SU-DHL-6 (cell line): ENCODE data around the gene PLOD2.

ENCODE experiments used
- H2AFZ ChIP-seq: fragments of 200-600 bp; sonication (generic); 2 replicates; pipeline ENCODE4 v1.6.1; 2014; ENCODE audit warnings: low read depth, mild to moderate bottlenecking, moderate library complexity, mixed read lengths, antibody characterized with exemption, low read length; ENCODE audit not compliant: severe bottlenecking
- H3F3A ChIP-seq: fragments of 200-600 bp; shearing (Covaris generic); 2 replicates; pipeline ENCODE4 v1.6.0; 2016; ENCODE audit warnings: antibody characterized with exemption, mild to moderate bottlenecking; ENCODE audit not compliant: insufficient read depth
- H3K27ac ChIP-seq: fragments of 200-600 bp; sonication (generic); 2 replicates; pipeline ENCODE4 v1.5.1; 2016; ENCODE audit warnings: low read depth, mild to moderate bottlenecking, low read length, moderate library complexity, mixed read lengths
- H3K27me3 ChIP-seq: fragments of 200-600 bp; sonication (generic), shearing (Covaris generic); 2 replicates; pipeline ENCODE4 v1.6.0; 2014; ENCODE audit warnings: mild to moderate bottlenecking, low read length
- H3K36me3 ChIP-seq: fragments of 200-600 bp; sonication (generic); 2 replicates; pipeline ENCODE4 v1.6.1; 2014; ENCODE audit warnings: mild to moderate bottlenecking, low read length, mixed read lengths
- H3K4me2 ChIP-seq: fragments of 300-600, 200-600 bp; shearing (Covaris generic), sonication (generic); 2 replicates; pipeline ENCODE4 v1.6.0; 2014; ENCODE audit warnings: low read length, low read depth, mild to moderate bottlenecking; ENCODE audit not compliant: poor library complexity, severe bottlenecking
- H3K4me3 ChIP-seq: fragments of 200-600 bp; sonication (generic); 2 replicates; pipeline ENCODE4 v1.5.1; 2014; ENCODE audit warnings: antibody characterized with exemption, low read length, mild to moderate bottlenecking, mixed read lengths; ENCODE audit not compliant: insufficient read depth, poor library complexity, severe bottlenecking
- H3K79me2 ChIP-seq: fragments of 200-600 bp; sonication (generic); 2 replicates; pipeline ENCODE4 v1.6.1; 2014; ENCODE audit warnings: mild to moderate bottlenecking, low read length, moderate library complexity; ENCODE audit not compliant: insufficient read depth
- H3K9ac ChIP-seq: fragments of 200-600 bp; sonication (generic); 2 replicates; pipeline ENCODE4 v1.7.0; 2014; ENCODE audit warnings: mild to moderate bottlenecking, low read length
- H3K9me2 ChIP-seq: fragments of 200-600 bp; sonication (generic); replicated peaks from 2 replicates; pipeline ENCODE4 v1.6.1; 2014; ENCODE audit warnings: low read length; ENCODE audit not compliant: insufficient read depth
- H3K9me3 ChIP-seq: fragments of 200-600 bp; sonication (generic); 2 replicates; pipeline ENCODE4 v1.6.1; 2014; ENCODE audit warnings: low read length, mixed read lengths; ENCODE audit not compliant: insufficient read depth
- H4K20me1 ChIP-seq: fragments of 200-600 bp; sonication (generic); 2 replicates; pipeline ENCODE4 v1.6.1; 2014; ENCODE audit warnings: low read depth, mild to moderate bottlenecking, antibody characterized with exemption, low read length, moderate library complexity, mixed read lengths
- CTCF ChIP-seq: fragments of 200-600 bp; sonication (generic); IDR thresholded peaks from one replicate; pipeline ENCODE4 v1.5.1; 2017; ENCODE audit warnings: antibody characterized with exemption, mild to moderate bottlenecking, low read length, moderate library complexity; ENCODE audit not compliant: insufficient read depth, poor library complexity, severe bottlenecking
- EZH2phosphoT487 ChIP-seq: fragments of 200-600 bp; sonication (generic), shearing (Covaris generic); conservative IDR thresholded peaks from 2 replicates; pipeline ENCODE4 v1.6.1; 2018; ENCODE audit warnings: mild to moderate bottlenecking, antibody characterized with exemption, low read length, moderate library complexity, mixed read lengths

Gene PLOD2

GRCh38 chr3:146128179-146128578, 32.8 kb downstream of the PLOD2 start:
- Histone ChIP-seq H4K20me1 (no peaks in the 10 kb centered on the region), H3F3A (no peaks in the 10 kb centered on the region), H3K27ac (no peak overlapping the region), H3K9ac (no peak overlapping the region), H3K36me3 (no peaks in the 10 kb centered on the region), H3K9me3 (no peaks in the 10 kb centered on the region), H3K27me3 (no peaks in the 10 kb centered on the region), H3K4me3 (no peak overlapping the region), H3K4me2 (no peak overlapping the region), H3K79me2 (no peaks in the 10 kb centered on the region), H3K9me2 (no peaks in the 10 kb centered on the region), H2AFZ (no peak overlapping the region)
- TF ChIP-seq EZH2phosphoT487 (no peak), CTCF (no peak)

GRCh38 chr3:146125951-146126350, 35.0 kb downstream of the PLOD2 start:
- TF ChIP-seq EZH2phosphoT487 (no peak), CTCF (no peak)
- H3K4me2 ChIP-seq, result no peak overlapping the region
- H3K27me3 ChIP-seq, result no peaks in the 10 kb centered on the region
- H3K9me2 ChIP-seq, result 0 out of 2 replicates have a peak, but pooled peaks cover 3% of the 10 kb centered on the region
- no peaks in the 10 kb centered on the region for H3K36me3 ChIP-seq
- H4K20me1 ChIP-seq, result no peaks in the 10 kb centered on the region
- H3K9me3 ChIP-seq, result no peaks in the 10 kb centered on the region
- H3K9ac ChIP-seq, result no peak overlapping the region
- H3K4me3 ChIP-seq, result no peak overlapping the region
- no peaks in the 10 kb centered on the region for H3F3A ChIP-seq
- H2AFZ ChIP-seq, result no peak overlapping the region
- no peaks in the 10 kb centered on the region for H3K79me2 ChIP-seq
- H3K27ac ChIP-seq, result no peak overlapping the region

- no peak overlapping the region for H2AFZ ChIP-seq
- TF ChIP-seq EZH2phosphoT487, result no peak
- TF ChIP-seq CTCF, result no peak
- H3K27ac ChIP-seq, result no peak overlapping the region
- H3K36me3 ChIP-seq, result no peaks in the 10 kb centered on the region
- H3K79me2 ChIP-seq, result no peaks in the 10 kb centered on the region
- H3K27me3 ChIP-seq, result no peaks in the 10 kb centered on the region
- no peaks in the 10 kb centered on the region for H3K9me3 ChIP-seq
- no peak overlapping the region for H3K4me2 ChIP-seq
- H4K20me1 ChIP-seq, result no peaks in the 10 kb centered on the region
- 0 out of 2 replicates have a peak, but pooled peaks cover 3% of the 10 kb centered on the region for H3K9me2 ChIP-seq
- no peak overlapping the region for H3K9ac ChIP-seq
- H3K4me3 ChIP-seq, result no peak overlapping the region
- no peaks in the 10 kb centered on the region for H3F3A ChIP-seq
These were observed 36.7 kb downstream of the PLOD2 start for GRCh38 chr3:146124126-146124801.
